Measurements from ENCODE around the gene B3GAT1.
"Not testable (repeated sequence)": the region's sequence is repeated elsewhere in the genome, so short reads cannot be mapped to it uniquely, and the experiment has no call there.

The B3GAT1 gene

GRCh38 chr11:134412203-134413042 is at the start of gene B3GAT1:
Gene B3GAT1 (minus strand): TSS chr11:134412242. CDS start chr11:134387659, 24,583 bp downstream.
- peak; percentile 23 for DNase-seq

GRCh38 chr11:134461621-134462020 is 49.6 kb upstream of the B3GAT1 start:
- DNase-seq: no peak

GRCh38 chr11:134460881-134461280 is 48.8 kb upstream of the B3GAT1 start:
- no peak for DNase-seq

- no peak for DNase-seq
Measured at GRCh38 chr11:134460062-134460561, 48.1 kb upstream of the B3GAT1 start.

- DNase-seq: no peak
Measured at GRCh38 chr11:134459246-134460061, 47.4 kb upstream of the B3GAT1 start.

- DNase-seq: not testable (repeated sequence)
Measured at GRCh38 chr11:134457411-134458007, 45.5 kb upstream of the B3GAT1 start.

- no peak for DNase-seq
Measured at GRCh38 chr11:134455516-134455915, 43.5 kb upstream of the B3GAT1 start.

GRCh38 chr11:134454146-134454690 is 42.2 kb upstream of the B3GAT1 start:
- no peak for DNase-seq

GRCh38 chr11:134453441-134453840 is 41.4 kb upstream of the B3GAT1 start:
- DNase-seq: no peak

GRCh38 chr11:134452838-134453155 is 40.8 kb upstream of the B3GAT1 start:
- DNase-seq: no peak

GRCh38 chr11:134452026-134452837 is 40.2 kb upstream of the B3GAT1 start:
- DNase-seq: no peak

GRCh38 chr11:134450186-134450585 is 38.1 kb upstream of the B3GAT1 start:
- no peak for DNase-seq

GRCh38 chr11:134449713-134450112 is 37.7 kb upstream of the B3GAT1 start:
- peak; percentile 16 for DNase-seq

GRCh38 chr11:134449051-134449450 is 37.0 kb upstream of the B3GAT1 start:
- no peak for DNase-seq

GRCh38 chr11:134447696-134448095 is 35.7 kb upstream of the B3GAT1 start:
- no peak for DNase-seq

GRCh38 chr11:134445601-134446325 is 33.7 kb upstream of the B3GAT1 start:
- no peak for DNase-seq

- DNase-seq: not testable (repeated sequence)
Measured at GRCh38 chr11:134444160-134445108, 32.4 kb upstream of the B3GAT1 start.

- no peak for DNase-seq
Measured at GRCh38 chr11:134443246-134443645, 31.2 kb upstream of the B3GAT1 start.

GRCh38 chr11:134442246-134442645 is 30.2 kb upstream of the B3GAT1 start:
- DNase-seq: no peak

GRCh38 chr11:134441706-134442105 is 29.7 kb upstream of the B3GAT1 start:
- DNase-seq: no peak
